Activated T-cell treated with anti-CD3 and anti-CD28 coated beads, Interleukin-2, amount 50 U/mL, for 72 hours (primary cell): ENCODE results near the gene ZBTB6. TPM values are rescaled to one million over a fixed set of nuclear protein-coding genes. Genes with fewer than 3 reads are reported as not detected.
"Not testable (repeated sequence)": the region's sequence is repeated elsewhere in the genome, so short reads cannot be mapped to it uniquely, and the experiment has no call there.

Source experiments
- ATAC-seq, 2 donors: fragments of 150-1000 bp; cut with Tn5 transposase; replicated peaks in 1 of 2; 2 replicates each; pipeline ENCODE4 v1.10.0; 2021; ENCODE audit warnings: moderate library complexity in 2 of 2, mild to moderate bottlenecking in 1 of 2
- DNase-seq, 2 donors: peaks; one replicate each; pipeline ENCODE4 v3.0.0; 2021 to 2022; ENCODE audit warnings: mixed read lengths in 1 of 2
- H3K27ac Mint-ChIP-seq: one replicate; pipeline ENCODE4 v1.8.0; 2022; ENCODE audit warnings: mild to moderate bottlenecking, moderate library complexity, mixed read lengths
- H3K27me3 Mint-ChIP-seq: one replicate; pipeline ENCODE4 v1.8.0; 2022; ENCODE audit warnings: low read depth, mixed read lengths
- H3K36me3 Mint-ChIP-seq, 2 donors: one replicate each; pipeline ENCODE4 v1.8.0; 2022; ENCODE audit warnings: mixed read lengths in 2 of 2, mild to moderate bottlenecking in 1 of 2; ENCODE audit not compliant: insufficient read depth in 2 of 2
- H3K4me1 Mint-ChIP-seq: one replicate; pipeline ENCODE4 v1.8.0; 2022; ENCODE audit warnings: low read depth, mixed read lengths
- H3K4me3 Mint-ChIP-seq, 2 donors: one replicate each; pipeline ENCODE4 v1.8.0; 2022; ENCODE audit warnings: mild to moderate bottlenecking in 2 of 2, mixed read lengths in 2 of 2, moderate library complexity in 2 of 2
- H3K9me3 Mint-ChIP-seq, 2 donors: one replicate each; pipeline ENCODE4 v1.8.0; 2022; ENCODE audit warnings: mixed read lengths in 2 of 2
- total RNA-seq, 2 donors: library from RNA; stranded (reverse); gene quantifications; one replicate each; pipeline ENCODE4 v1.2.3, GENCODE V29; 2022

ZBTB6 gene
- total RNA-seq, 2 donors from 2014 or later = 10.0 TPM

DNA sequence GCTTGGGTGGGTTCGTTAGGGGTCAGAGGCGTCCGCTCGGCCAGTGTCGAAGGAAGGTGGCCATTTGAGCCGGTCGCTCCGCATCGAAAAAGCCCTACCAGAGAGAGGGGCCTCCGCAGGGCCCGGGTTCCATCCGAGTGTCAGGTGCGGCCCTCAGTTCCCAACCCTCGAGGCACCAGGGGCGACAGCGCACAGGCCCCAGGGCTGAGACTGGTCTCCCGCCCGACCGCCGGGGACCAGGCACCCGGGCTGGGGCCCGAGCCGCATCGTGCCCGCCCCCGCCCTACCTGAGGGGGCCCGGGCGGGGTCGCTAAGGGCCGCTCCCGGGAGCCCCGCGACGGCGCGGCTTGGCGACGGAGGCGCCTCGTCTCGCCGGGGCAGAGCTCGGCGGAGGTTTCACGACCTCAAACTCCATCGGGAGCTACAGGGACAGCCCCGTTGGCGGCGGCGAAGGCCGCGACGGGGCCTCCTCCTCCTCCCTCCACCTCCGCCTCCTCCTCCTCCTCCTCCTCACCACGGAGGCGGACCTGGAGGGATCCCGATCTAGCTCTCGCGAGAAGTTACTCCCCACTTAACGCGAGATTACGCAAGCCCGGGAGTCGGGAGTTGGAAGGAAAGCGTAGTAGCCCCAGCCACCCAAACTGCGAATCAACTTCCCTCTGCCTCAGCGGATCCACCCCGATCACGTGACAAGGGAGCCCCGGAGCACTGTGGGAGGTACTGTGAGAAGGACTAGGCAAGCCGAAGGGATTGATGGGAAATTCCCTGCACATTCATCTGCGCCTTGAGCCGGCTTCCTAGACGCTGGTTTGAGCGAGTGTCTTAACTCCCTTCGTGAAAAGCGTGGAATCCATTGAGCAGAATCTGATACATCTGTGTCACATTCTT is 8.1 kb downstream of the ZBTB6 start, which contains the start of gene RC3H2:
Gene RC3H2 (minus strand): TSS at position 537 of the 888 bp plus-strand sequence. CDS start 7,850 bp downstream, outside the sequence.
- Mint-ChIP-seq H3K27ac (peak within 1 kb of the TSS; percentile 99), H3K27me3 (no peaks in the 10 kb centered on the region), H3K36me3 (peaks cover 0 to 4% of the 10 kb centered on the region in 2 donors), H3K4me3 (peak within 1 kb of the TSS; percentile 93 to 99), H3K4me1 (peaks cover 31% of the 10 kb centered on the region), H3K9me3 (no peaks in the 10 kb centered on the region)
- ATAC-seq (peak; percentile 89 to 90), DNase-seq (peak; percentile 95 to 98)

DNA sequence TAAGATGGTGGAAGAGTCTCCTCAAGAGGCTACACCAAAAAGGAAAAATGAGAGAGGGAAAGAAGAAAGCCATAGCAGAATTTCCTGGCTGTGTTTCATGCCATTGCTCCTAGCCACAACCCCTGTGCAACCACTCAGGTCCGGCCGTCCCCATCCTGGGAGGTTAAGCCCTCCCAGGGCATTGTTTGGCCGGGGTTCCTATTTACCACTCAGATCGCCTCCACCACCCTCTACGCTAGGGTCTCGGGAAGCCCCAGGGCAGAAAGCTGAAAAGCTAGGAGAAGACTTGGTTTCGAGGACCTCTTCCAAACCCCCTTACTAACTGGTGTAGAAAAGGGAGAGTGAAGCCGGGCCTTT is 8.7 kb downstream of the ZBTB6 start:
- Mint-ChIP-seq H3K36me3 (peaks cover 0 to 5% of the 10 kb centered on the region in 2 donors), H3K27me3 (no peaks in the 10 kb centered on the region), H3K9me3 (no peaks in the 10 kb centered on the region), H3K4me3 (peak overlapping the region; percentile 93 to 99), H3K4me1 (peaks cover 35% of the 10 kb centered on the region), H3K27ac (peak overlapping the region; percentile 99)
- peak; percentile 4 to 23 for ATAC-seq
- DNase-seq = peak; percentile 31 to 44

DNA sequence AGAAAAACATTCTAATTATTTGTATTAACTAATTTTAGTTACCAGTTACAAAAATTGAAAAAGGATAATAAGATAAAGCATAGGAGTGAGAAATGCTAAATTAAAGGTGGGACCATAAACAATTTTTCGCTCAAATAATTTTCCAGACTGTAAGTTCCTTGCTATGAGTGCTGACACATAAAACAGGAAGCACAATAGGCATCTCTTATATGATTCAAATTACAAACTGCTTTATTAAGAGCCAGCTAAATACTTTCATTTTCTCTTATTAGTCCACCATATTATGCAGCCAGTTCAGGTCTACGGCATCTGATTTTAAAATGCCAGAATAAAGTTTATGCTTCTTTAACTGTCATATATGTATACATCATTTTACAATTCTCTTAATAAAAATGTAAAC is 12.3 kb downstream of the ZBTB6 start:
- no peak for DNase-seq

DNA sequence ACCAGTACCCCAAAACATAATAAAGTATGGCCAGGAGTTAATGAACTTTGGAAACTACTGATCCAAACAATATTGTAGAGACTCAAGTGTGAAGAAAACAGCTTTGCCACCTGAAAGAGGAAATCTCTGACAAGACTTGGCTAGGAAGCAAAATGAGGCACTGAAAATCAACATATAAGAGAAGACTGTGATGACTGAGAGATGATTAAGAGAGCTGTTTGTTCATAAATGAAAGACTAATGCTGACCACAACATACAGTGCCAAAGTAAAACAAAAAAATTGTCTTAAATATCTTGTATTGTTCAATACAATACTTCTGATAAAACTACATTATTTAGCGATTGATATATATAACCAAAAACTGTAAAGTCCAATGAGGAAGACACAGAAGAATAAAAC is 15.2 kb downstream of the ZBTB6 start:
- ATAC-seq (peak in 1 of 2 donors; percentile 33), DNase-seq (no peak)
- Mint-ChIP-seq H3K36me3 (peaks cover 2 to 8% of the 10 kb centered on the region in 2 donors), H3K9me3 (no peaks in the 10 kb centered on the region), H3K27me3 (no peaks in the 10 kb centered on the region), H3K4me1 (peaks cover 39% of the 10 kb centered on the region), H3K4me3 (peak overlapping the region in 1 of 2 donors; percentile 45), H3K27ac (peak overlapping the region; percentile 64)

More for the DNA sequence above, 12.3 kb downstream of the ZBTB6 start:
- Mint-ChIP-seq H3K27me3 (no peaks in the 10 kb centered on the region), H3K9me3 (no peaks in the 10 kb centered on the region), H3K4me3 (peak overlapping the region; percentile 56 to 67), H3K27ac (peak overlapping the region; percentile 28), H3K4me1 (peaks cover 43% of the 10 kb centered on the region), H3K36me3 (peaks cover 0 to 5% of the 10 kb centered on the region in 2 donors)
- ATAC-seq = no peak

- ATAC-seq = no peak
- DNase-seq = no peak
- Mint-ChIP-seq H3K9me3 (no peaks in the 10 kb centered on the region), H3K4me3 (no peak overlapping the region), H3K36me3 (peaks cover 2 to 26% of the 10 kb centered on the region in 2 donors), H3K4me1 (no peaks in the 10 kb centered on the region), H3K27me3 (no peaks in the 10 kb centered on the region), H3K27ac (no peak overlapping the region)
These were observed 24.6 kb downstream of the ZBTB6 start for GRCh38 chr9:122888480-122888879.

GRCh38 chr9:122883125-122883524 is 30.0 kb downstream of the ZBTB6 start:
- H3K36me3 Mint-ChIP-seq = peaks cover 2 to 20% of the 10 kb centered on the region in 2 donors
- DNase-seq (no peak), ATAC-seq (no peak)
- H3K9me3 Mint-ChIP-seq = no peaks in the 10 kb centered on the region
- H3K4me3 Mint-ChIP-seq = no peak overlapping the region
- H3K4me1 Mint-ChIP-seq = no peaks in the 10 kb centered on the region
- peak overlapping the region; percentile 51 for H3K27ac Mint-ChIP-seq
- no peaks in the 10 kb centered on the region for H3K27me3 Mint-ChIP-seq

- DNase-seq = no peak
- H3K27me3 Mint-ChIP-seq = no peaks in the 10 kb centered on the region
- H3K36me3 Mint-ChIP-seq = peaks cover 8 to 30% of the 10 kb centered on the region in 2 donors
- H3K4me3 Mint-ChIP-seq = no peak overlapping the region
- peaks cover 6% of the 10 kb centered on the region for H3K4me1 Mint-ChIP-seq
- H3K27ac Mint-ChIP-seq = no peak overlapping the region
- H3K9me3 Mint-ChIP-seq = no peaks in the 10 kb centered on the region
- ATAC-seq = no peak
These were observed 33.7 kb downstream of the ZBTB6 start for GRCh38 chr9:122879443-122879842.

GRCh38 chr9:122875523-122875922 is 37.6 kb downstream of the ZBTB6 start:
- no peaks in the 10 kb centered on the region for H3K9me3 Mint-ChIP-seq
- peaks cover 7 to 32% of the 10 kb centered on the region in 2 donors for H3K36me3 Mint-ChIP-seq
- DNase-seq = no peak
- peaks cover 6% of the 10 kb centered on the region for H3K4me1 Mint-ChIP-seq
- no peaks in the 10 kb centered on the region for H3K27me3 Mint-ChIP-seq
- no peak for ATAC-seq
- peak overlapping the region; percentile 88 for H3K27ac Mint-ChIP-seq
- no peak overlapping the region for H3K4me3 Mint-ChIP-seq

GRCh38 chr9:122867276-122867675 is 45.8 kb downstream of the ZBTB6 start:
- not testable (repeated sequence) for H3K27me3 Mint-ChIP-seq, H3K27ac Mint-ChIP-seq, H3K9me3 Mint-ChIP-seq, H3K4me3 Mint-ChIP-seq, DNase-seq, H3K4me1 Mint-ChIP-seq, ATAC-seq
- H3K36me3 Mint-ChIP-seq = peaks cover 5 to 17% of the 10 kb centered on the region in 2 donors

DNA sequence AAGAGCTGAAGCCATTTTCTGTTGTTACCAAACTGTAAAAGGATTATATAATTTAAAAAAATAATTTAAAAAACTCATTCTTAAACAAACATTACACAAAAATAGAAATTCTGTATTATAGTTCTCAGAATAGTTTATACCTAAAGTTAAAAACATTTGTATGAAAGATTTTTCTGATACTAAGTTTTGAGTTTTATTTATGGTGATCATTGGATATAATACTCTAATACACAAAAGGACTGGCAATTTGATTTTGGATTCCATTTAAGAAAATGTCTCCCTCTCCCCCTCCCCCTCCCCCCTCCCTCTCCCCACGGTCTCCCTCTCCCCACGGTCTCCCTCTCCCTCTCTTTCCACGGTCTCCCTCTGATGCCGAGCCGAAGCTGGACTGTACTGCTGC is 47.0 kb downstream of the ZBTB6 start:
- H3K27me3 Mint-ChIP-seq = no peaks in the 10 kb centered on the region
- no peak overlapping the region for H3K27ac Mint-ChIP-seq
- H3K4me3 Mint-ChIP-seq = no peak overlapping the region
- H3K9me3 Mint-ChIP-seq = no peaks in the 10 kb centered on the region
- H3K4me1 Mint-ChIP-seq = no peaks in the 10 kb centered on the region
- no peak for ATAC-seq
- peaks cover 5 to 13% of the 10 kb centered on the region in 2 donors for H3K36me3 Mint-ChIP-seq
- DNase-seq = no peak

DNA sequence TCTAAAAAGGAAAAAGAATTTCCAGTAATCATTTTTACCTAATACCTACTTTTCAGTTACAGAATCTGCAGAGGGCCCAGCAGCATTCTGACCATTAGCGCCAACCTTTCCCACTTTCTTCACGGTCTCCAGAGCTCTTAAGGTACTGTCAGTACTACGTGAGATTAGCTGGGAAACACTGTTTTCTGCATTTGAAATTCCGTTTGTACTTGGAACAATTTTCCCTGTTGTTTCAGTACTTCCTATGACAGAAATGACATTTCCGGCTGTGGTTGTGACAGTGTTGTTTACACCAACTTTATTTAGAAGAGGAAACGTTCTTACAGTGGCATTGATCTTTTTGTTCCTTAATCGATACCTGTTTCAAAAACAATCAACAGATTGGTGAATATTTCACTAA is 47.8 kb downstream of the ZBTB6 start:
- Mint-ChIP-seq H3K4me3 (no peak overlapping the region), H3K4me1 (no peaks in the 10 kb centered on the region), H3K9me3 (no peaks in the 10 kb centered on the region), H3K36me3 (peaks cover 4 to 11% of the 10 kb centered on the region in 2 donors), H3K27me3 (no peaks in the 10 kb centered on the region), H3K27ac (no peak overlapping the region)
- DNase-seq (no peak), ATAC-seq (no peak)

GRCh38 chr9:122863407-122863806 is 49.7 kb downstream of the ZBTB6 start:
- no peaks in the 10 kb centered on the region for H3K9me3 Mint-ChIP-seq
- DNase-seq (no peak), ATAC-seq (no peak)
- no peak overlapping the region for H3K4me3 Mint-ChIP-seq
- H3K27ac Mint-ChIP-seq = peak overlapping the region; percentile 88
- no peaks in the 10 kb centered on the region for H3K27me3 Mint-ChIP-seq
- peaks cover 6 to 16% of the 10 kb centered on the region in 2 donors for H3K36me3 Mint-ChIP-seq
- no peaks in the 10 kb centered on the region for H3K4me1 Mint-ChIP-seq

- ATAC-seq (no peak), DNase-seq (no peak)
- peaks cover 11 to 21% of the 10 kb centered on the region in 2 donors for H3K36me3 Mint-ChIP-seq
- H3K27ac Mint-ChIP-seq = no peak overlapping the region
- no peaks in the 10 kb centered on the region for H3K4me1 Mint-ChIP-seq
- no peaks in the 10 kb centered on the region for H3K9me3 Mint-ChIP-seq
- no peaks in the 10 kb centered on the region for H3K27me3 Mint-ChIP-seq
- H3K4me3 Mint-ChIP-seq = no peak overlapping the region
These were observed 52.6 kb downstream of the ZBTB6 start for GRCh38 chr9:122860319-122861142.
